Prostate gland (tissue), 2 donors: ENCODE results near the gene ENHO.

Experiments used
- POLR2AphosphoS5 ChIP-seq: sonication (generic); formaldehyde crosslinking; IDR thresholded peaks from one replicate; pipeline ENCODE4 v1.6.1; 2017; ENCODE audit warnings: antibody characterized with exemption
- TF ChIP-seq, protein P1 (sequence below), 4 experiments: fragments of 200-600 bp in 2 of 4; fragments of 450-650 bp in 2 of 4; sonication (generic) in 2 of 4; IDR thresholded peaks; 1 replicate in 3 of 4; 2 replicates in 1 of 4; pipeline ENCODE4 v1.5.1; 2016 to 2019; ENCODE audit warnings: antibody characterized with exemption in 4 of 4, mild to moderate bottlenecking in 2 of 4, moderate library complexity in 2 of 4

GRCh38 chr9:34500623-34501267, 22.0 kb downstream of the ENHO start:
- TF ChIP-seq, protein P1, sequence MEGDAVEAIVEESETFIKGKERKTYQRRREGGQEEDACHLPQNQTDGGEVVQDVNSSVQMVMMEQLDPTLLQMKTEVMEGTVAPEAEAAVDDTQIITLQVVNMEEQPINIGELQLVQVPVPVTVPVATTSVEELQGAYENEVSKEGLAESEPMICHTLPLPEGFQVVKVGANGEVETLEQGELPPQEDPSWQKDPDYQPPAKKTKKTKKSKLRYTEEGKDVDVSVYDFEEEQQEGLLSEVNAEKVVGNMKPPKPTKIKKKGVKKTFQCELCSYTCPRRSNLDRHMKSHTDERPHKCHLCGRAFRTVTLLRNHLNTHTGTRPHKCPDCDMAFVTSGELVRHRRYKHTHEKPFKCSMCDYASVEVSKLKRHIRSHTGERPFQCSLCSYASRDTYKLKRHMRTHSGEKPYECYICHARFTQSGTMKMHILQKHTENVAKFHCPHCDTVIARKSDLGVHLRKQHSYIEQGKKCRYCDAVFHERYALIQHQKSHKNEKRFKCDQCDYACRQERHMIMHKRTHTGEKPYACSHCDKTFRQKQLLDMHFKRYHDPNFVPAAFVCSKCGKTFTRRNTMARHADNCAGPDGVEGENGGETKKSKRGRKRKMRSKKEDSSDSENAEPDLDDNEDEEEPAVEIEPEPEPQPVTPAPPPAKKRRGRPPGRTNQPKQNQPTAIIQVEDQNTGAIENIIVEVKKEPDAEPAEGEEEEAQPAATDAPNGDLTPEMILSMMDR (IDR thresholded peaks at IDR 0.05): peak; percentile 86 to 96 (median 91)
- TF ChIP-seq POLR2AphosphoS5: peak; percentile 27
